Activated T-cell treated with anti-CD3 and anti-CD28 coated beads, Interleukin-2, amount 50 U/mL, for 24 hours (primary cell): ENCODE measurements around the gene FNIP1.
"Not testable (repeated sequence)": the region's sequence is repeated elsewhere in the genome, so short reads cannot be mapped to it uniquely, and the experiment has no call there.

Experiments used
- DNase-seq: peaks from one replicate; pipeline ENCODE4 v3.0.0-alpha.2; 2020
- H3K27ac Mint-ChIP-seq: 2 replicates; pipeline ENCODE4 v1.8.0; 2020; ENCODE audit warnings: mild to moderate bottlenecking, mixed read lengths
- H3K27me3 Mint-ChIP-seq: 2 replicates; pipeline ENCODE4 v1.8.0; 2020; ENCODE audit warnings: mixed read lengths
- H3K36me3 Mint-ChIP-seq: 2 replicates; pipeline ENCODE4 v1.8.0; 2020; ENCODE audit warnings: low read depth, mixed read lengths
- H3K4me1 Mint-ChIP-seq: 2 replicates; pipeline ENCODE4 v1.8.0; 2020; ENCODE audit warnings: low read depth, mixed read lengths
- H3K4me3 Mint-ChIP-seq: 2 replicates; pipeline ENCODE4 v1.8.0; 2020; ENCODE audit warnings: mild to moderate bottlenecking, moderate library complexity, mixed read lengths
- H3K9me3 Mint-ChIP-seq: 2 replicates; pipeline ENCODE4 v1.8.0; 2020; ENCODE audit warnings: mixed read lengths

Gene FNIP1

DNA sequence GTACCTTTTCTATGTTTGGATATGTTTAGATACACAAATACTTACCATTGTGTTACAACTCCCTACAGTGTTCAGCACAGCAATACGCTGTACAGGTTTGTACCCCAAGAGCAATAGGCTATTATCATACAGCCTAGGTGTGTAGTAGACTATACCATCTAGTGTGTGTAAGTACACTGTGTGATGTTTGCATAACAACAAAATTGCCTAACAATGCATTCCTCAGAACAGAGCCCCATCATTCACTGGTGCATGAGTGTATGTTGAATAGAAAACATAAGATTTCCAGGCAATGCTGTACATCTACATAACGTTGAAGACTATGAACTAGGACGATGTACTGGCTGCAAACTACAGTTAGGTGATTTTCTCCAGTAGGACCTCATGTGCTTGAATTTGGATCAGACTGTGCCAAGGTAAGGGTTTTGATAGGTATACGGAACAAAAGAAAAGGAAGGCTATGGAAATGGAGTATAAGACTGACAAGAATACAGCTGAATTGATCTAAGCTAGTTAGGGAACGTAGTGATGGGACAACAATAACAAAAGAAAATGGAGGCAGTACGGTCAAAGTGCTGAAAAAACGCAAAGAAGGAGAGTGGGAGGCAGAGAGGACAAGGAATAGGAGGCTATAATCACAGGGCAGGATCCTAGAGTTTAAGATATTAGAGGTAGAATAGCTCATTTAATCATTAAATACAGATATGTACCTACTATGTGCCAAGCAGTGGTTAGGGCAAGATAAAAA is 46.9 kb downstream of the FNIP1 start:
- Mint-ChIP-seq H3K4me3 (no peak overlapping the region), H3K4me1 (peaks cover 59% of the 10 kb centered on the region), H3K36me3 (peaks cover 17% of the 10 kb centered on the region), H3K9me3 (peaks cover 2% of the 10 kb centered on the region), H3K27me3 (no peaks in the 10 kb centered on the region), H3K27ac (no peak overlapping the region)
- no peak for DNase-seq

DNA sequence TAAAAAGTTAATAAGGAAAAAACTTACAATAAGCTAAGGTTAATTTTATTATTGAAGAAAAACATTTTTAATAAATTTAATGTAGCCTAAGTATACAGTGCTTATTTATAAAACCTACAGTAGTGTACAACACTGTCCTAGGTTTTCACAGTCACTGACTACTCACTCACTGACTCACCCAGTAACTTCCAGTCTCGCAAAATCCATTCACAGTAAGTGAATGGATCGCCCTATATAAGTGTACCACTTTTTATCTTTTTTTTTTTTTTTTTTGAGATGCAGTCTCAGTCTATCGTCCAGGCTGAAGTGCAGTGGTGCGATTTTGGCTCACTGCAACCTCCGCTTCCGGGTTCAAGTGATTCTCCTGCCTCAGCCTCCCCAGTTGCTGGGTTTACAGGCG is 47.7 kb downstream of the FNIP1 start:
- Mint-ChIP-seq H3K27me3 (no peaks in the 10 kb centered on the region), H3K4me3 (no peak overlapping the region), H3K36me3 (peaks cover 21% of the 10 kb centered on the region), H3K27ac (no peak overlapping the region), H3K4me1 (peaks cover 56% of the 10 kb centered on the region), H3K9me3 (peaks cover 2% of the 10 kb centered on the region)
- no peak for DNase-seq

DNA sequence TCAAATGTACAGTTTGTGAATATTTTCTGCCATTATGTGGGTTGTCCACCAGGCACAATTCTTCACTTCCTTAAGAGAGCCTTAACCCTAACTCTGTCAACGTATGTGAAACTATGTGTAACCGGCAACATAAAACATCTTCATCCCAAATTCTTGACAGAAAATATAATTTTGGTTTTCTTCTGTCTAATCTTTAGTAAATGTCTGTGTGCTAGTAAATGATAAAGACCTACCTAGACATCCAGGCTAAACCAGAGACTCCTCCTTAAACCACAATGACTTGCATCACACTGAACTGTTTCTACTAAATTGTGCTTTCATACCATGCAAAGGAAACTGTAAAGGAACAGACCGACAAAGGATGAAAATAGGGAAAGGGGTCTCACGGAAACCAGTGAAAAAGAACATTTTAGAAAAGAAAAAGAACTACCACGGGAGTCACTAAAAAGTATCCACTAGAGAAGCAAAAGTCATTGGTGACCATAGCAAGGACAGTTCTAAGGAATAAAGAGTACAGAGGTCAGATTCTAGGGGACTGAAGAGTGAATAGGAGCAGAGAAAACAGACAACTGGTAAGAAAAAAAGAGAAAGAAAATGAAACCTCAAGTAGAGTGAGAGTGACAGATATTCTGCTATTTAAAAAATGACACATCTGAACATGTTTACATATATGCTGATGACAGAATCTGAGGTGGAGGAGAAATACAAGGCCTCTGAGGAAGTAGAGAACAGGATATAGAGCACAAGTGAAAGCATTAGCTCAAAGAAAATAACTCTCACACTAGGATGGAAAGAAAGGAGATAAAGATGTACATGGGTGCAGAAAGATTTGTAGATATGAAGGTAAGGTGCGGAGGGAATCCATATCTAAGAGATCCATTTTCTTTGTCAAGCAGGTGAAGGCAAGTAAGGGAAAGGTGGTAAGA is 49.4 kb downstream of the FNIP1 start:
- peaks cover 51% of the 10 kb centered on the region for H3K4me1 Mint-ChIP-seq
- peaks cover 32% of the 10 kb centered on the region for H3K36me3 Mint-ChIP-seq
- no peaks in the 10 kb centered on the region for H3K9me3 Mint-ChIP-seq
- peak overlapping the region; percentile 54 for H3K4me3 Mint-ChIP-seq
- H3K27me3 Mint-ChIP-seq, result no peaks in the 10 kb centered on the region
- H3K27ac Mint-ChIP-seq, result peak overlapping the region; percentile 91
- no peak for DNase-seq

DNA sequence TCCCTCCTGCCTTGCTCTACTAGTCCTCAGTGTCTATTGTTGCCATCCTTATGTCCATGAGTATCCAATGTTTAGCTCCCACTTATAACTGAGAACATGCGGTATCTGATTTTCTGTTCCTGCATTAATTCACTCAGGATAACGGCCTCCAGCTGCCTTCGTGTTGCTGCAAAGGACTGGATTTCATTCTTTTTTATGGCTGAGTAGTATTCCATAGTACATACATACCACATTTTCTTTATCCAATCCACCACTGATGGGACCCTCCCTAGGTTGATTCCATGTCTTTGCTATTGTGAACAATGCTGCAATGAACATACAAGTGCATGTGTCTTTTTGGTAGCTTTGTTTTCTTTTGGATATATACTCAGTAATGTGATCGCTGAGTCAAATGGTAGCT is 50.4 kb downstream of the FNIP1 start:
- no peak overlapping the region for H3K4me3 Mint-ChIP-seq
- no peaks in the 10 kb centered on the region for H3K27me3 Mint-ChIP-seq
- peaks cover 37% of the 10 kb centered on the region for H3K36me3 Mint-ChIP-seq
- no peak for DNase-seq
- H3K9me3 Mint-ChIP-seq, result no peaks in the 10 kb centered on the region
- H3K4me1 Mint-ChIP-seq, result peaks cover 49% of the 10 kb centered on the region
- H3K27ac Mint-ChIP-seq, result peak overlapping the region; percentile 91

DNA sequence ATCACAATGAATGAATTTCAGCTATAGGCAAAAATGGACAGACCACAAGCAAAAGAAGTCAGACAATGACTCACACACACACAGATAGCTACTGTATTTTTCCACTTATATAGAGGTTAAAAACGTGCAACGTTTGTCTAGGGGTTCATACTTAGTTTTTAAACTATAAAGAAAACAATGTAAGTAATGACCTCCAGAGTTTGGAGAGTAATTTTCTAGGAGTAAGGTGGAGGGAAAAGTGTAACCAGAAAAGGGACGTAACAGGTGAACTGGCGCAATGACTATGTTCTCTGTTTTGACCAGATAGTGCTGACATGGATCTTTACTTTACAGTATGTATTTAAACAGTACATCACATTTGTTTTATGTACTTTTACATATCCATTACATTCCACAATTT is 51.1 kb downstream of the FNIP1 start:
- DNase-seq, result no peak
- H3K4me3 Mint-ChIP-seq, result no peak overlapping the region
- H3K27ac Mint-ChIP-seq, result no peak overlapping the region
- peaks cover 43% of the 10 kb centered on the region for H3K4me1 Mint-ChIP-seq
- no peaks in the 10 kb centered on the region for H3K27me3 Mint-ChIP-seq
- H3K36me3 Mint-ChIP-seq, result peaks cover 43% of the 10 kb centered on the region
- no peaks in the 10 kb centered on the region for H3K9me3 Mint-ChIP-seq

DNA sequence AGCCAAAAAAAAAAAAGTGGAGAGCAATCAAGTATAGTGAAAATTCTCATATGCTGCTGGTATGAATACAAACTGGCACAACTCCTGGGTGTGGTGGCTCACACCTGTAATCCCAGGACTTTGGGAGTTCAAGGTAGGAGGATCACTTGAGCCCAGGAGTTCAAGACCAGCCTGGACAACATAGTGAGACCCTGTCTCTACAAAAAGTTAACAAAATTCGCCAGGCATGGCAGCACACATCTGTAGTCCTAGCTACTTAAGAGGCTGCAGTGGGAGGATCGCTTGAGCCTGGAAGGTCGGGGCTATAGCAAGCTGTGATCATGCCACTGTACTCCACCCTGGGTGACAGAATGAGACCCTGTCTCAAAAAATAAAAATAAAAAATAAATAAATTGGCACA is 51.7 kb downstream of the FNIP1 start:
- no peak overlapping the region for H3K27ac Mint-ChIP-seq
- no peak overlapping the region for H3K4me3 Mint-ChIP-seq
- H3K36me3 Mint-ChIP-seq, result peaks cover 49% of the 10 kb centered on the region
- no peaks in the 10 kb centered on the region for H3K27me3 Mint-ChIP-seq
- DNase-seq, result no peak
- peaks cover 41% of the 10 kb centered on the region for H3K4me1 Mint-ChIP-seq
- H3K9me3 Mint-ChIP-seq, result no peaks in the 10 kb centered on the region

DNA sequence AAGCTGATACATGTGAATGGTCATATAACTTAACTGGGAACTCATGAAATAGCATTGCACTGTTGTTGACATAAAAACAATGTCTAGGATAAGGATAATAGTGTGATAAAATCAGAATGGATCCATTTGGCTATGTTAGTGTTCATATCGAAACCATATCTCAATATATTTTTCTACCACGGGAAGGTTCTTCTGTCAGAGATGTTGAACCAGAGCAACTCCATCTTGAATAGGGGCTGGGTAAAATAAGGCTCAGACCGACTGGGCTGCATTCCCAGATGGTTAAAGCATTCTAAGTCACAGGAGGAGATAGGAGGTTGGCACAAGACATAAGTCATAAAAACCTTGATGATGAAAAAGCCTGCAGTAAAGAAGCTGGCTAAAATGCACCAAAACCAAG is 56.3 kb downstream of the FNIP1 start:
- Mint-ChIP-seq H3K36me3 (peaks cover 77% of the 10 kb centered on the region), H3K27me3 (no peaks in the 10 kb centered on the region), H3K9me3 (no peaks in the 10 kb centered on the region), H3K4me1 (peaks cover 3% of the 10 kb centered on the region), H3K4me3 (no peak overlapping the region), H3K27ac (no peak overlapping the region)
- no peak for DNase-seq

DNA sequence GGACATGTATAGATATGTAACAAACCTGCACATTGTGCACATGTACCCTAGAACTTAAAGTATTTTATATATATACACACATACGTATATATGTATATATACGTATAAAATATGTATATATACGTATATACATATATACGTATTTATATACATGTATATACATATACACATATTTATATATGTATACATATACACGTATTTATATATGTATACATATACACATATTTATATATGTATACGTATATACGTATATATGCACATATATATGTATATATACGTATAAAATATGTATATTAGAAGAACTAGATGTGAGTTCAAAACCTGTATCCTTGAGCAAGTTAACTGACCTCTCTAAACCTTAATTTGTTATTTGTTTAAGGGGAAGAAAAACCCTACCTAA is 61.4 kb downstream of the FNIP1 start:
- Mint-ChIP-seq H3K4me1 (no peaks in the 10 kb centered on the region), H3K27me3 (no peaks in the 10 kb centered on the region), H3K36me3 (peaks cover 71% of the 10 kb centered on the region), H3K9me3 (no peaks in the 10 kb centered on the region), H3K4me3 (no peak overlapping the region), H3K27ac (no peak overlapping the region)
- DNase-seq, result no peak

DNA sequence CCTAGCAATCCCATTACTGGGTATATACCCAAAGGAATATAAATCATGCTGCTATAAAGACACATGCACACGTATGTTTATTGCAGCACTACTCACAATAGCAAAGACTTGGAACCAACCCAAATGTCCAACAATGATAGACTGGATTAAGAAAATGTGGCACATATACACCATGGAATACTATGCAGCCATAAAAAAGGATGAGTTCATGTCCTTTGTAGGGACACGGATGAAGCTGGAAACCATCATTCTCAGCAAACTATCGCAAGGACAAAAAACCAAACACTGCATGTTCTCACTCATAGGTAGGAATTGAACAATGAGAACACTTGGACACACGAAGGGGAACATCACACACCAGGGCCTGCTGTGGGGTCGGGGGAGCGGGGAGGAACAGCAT is 61.9 kb downstream of the FNIP1 start:
- not testable (repeated sequence) for DNase-seq, H3K4me1 Mint-ChIP-seq, H3K9me3 Mint-ChIP-seq, H3K4me3 Mint-ChIP-seq, H3K27ac Mint-ChIP-seq, H3K27me3 Mint-ChIP-seq
- H3K36me3 Mint-ChIP-seq, result peaks cover 70% of the 10 kb centered on the region

DNA sequence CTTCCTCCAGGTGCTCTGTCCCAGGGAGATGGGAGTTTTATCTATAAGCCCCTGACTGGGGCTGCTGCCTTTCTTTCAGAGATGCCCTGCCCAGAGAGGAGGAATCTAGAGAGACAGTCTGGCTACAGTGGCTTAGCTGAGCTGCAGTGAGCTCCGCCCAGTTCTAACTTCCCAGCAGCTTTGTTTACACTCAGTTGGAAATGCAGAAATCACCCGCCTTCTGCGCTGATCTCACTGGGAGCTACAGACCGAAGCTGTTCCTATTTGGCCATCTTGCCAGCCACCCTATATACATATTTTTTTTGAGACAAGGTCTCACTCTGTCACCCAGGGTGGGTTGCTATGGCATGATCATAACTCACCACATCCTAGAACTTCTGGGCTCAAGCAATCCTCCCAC is 67.5 kb downstream of the FNIP1 start:
- Mint-ChIP-seq H3K9me3 (peaks cover 17% of the 10 kb centered on the region), H3K36me3 (peaks cover 76% of the 10 kb centered on the region)
- DNase-seq, H3K27me3 Mint-ChIP-seq, H3K27ac Mint-ChIP-seq, H3K4me1 Mint-ChIP-seq, H3K4me3 Mint-ChIP-seq: not testable (repeated sequence)

DNA sequence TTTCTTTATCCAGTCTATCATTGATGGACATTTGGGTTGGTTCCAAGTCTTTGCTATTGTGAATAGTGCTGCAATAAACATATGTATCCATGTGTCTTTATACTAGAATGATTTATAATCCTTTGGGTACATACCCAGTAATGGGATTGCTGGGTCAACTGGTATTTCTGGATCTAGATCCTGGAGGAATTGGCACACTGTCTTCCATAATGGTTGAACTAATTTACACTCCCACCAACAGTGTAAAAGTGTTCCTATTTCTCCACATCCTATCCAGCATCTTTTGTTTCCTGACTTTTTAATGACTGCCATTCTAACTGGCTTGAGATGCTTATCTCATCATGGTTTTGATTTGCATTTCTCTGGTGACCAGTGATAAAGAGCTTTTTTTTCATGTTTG is 72.7 kb downstream of the FNIP1 start:
- not testable (repeated sequence) for H3K27ac Mint-ChIP-seq, H3K4me1 Mint-ChIP-seq, H3K27me3 Mint-ChIP-seq, DNase-seq, H3K4me3 Mint-ChIP-seq
- Mint-ChIP-seq H3K9me3 (peaks cover 19% of the 10 kb centered on the region), H3K36me3 (peaks cover 76% of the 10 kb centered on the region)

DNA sequence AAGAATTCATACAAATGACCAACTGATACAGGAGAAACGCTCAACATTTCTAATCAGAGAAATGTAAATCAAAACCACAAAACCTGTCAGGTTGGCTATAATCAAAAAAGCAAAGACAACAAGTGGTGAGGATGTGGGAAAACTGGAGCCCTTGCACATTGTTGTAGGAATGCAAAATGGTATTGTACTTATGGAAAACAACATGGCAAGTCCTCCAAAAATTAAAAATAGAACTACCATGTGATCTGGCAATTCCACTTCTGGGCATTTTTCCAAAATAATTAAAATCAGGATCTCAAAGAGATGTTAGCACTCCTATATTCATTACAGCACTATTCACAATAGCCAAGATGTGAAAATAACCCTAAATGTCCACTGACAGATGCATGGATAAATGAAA is 76.1 kb downstream of the FNIP1 start:
- peaks cover 2% of the 10 kb centered on the region for H3K9me3 Mint-ChIP-seq
- H3K4me1 Mint-ChIP-seq, result no peaks in the 10 kb centered on the region
- peaks cover 76% of the 10 kb centered on the region for H3K36me3 Mint-ChIP-seq
- H3K27me3 Mint-ChIP-seq, result no peaks in the 10 kb centered on the region
- no peak overlapping the region for H3K4me3 Mint-ChIP-seq
- no peak for DNase-seq
- H3K27ac Mint-ChIP-seq, result no peak overlapping the region

DNA sequence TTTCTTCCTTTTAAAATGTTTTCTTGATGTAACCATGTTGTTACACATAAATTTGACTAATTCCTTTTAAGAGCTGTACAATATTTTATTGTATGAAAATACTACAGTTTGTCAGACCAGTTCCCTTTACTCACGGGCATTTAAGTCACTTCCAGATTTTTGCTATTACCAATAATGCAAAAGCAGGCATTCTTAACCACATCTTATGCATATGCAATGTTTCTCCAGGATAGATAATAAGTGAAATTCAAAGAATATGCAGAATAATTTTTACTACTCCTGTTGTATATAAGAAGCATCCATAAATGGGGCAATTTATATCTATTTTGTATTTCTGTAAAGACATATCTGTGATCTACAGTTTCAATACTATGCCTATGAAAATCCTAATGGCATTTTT is 77.3 kb downstream of the FNIP1 start:
- Mint-ChIP-seq H3K36me3 (peaks cover 71% of the 10 kb centered on the region), H3K9me3 (peaks cover 2% of the 10 kb centered on the region), H3K27ac (no peak overlapping the region), H3K4me1 (no peaks in the 10 kb centered on the region), H3K27me3 (no peaks in the 10 kb centered on the region), H3K4me3 (no peak overlapping the region)
- no peak for DNase-seq

DNA sequence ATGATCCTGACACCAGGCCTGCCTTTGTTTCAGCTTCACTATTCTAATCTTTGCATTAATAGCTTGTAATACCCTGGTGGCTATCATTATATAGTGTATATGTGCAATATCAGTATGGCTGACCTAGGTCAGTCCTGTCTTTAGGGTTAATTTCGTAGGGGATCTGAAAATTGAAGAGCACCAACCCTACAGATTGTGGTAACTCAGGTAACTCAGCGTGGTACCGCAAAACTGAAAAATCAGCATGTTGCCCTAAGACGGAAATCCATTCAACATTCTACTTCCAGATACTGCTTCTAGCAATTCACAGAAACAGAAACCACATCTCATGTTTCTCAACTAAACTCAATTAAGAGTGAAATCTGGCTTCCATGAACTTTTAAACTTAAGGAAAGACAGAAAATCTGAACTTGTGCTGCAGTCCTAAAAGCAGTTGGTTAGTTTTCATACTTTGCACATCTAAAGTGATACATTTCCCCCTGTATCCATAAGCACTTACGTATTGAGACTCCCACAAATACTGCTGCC is 78.3 kb downstream of the FNIP1 start:
- no peak for DNase-seq
- Mint-ChIP-seq H3K9me3 (peaks cover 2% of the 10 kb centered on the region), H3K4me1 (no peaks in the 10 kb centered on the region), H3K36me3 (peaks cover 72% of the 10 kb centered on the region), H3K27me3 (no peaks in the 10 kb centered on the region), H3K4me3 (no peak overlapping the region), H3K27ac (no peak overlapping the region)

DNA sequence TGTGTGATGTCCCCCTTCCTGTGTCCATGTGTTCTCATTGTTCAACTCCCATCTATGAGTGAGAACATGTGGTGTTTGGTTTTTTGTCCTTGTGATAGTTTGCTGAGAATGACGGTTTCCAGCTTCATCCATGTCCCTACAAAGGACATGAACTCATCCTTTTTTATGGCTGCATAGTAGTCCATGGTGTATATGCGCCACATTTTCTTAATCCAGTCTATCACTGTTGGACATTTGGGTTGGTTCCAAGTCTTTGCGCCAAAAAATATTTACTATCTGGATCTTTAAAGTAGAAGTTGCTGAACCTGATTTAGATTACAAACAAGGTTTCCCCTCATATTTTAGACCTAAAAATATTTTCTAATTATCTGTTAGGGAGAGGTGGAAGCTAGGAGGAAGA is 79.7 kb downstream of the FNIP1 start:
- not testable (repeated sequence) for H3K27me3 Mint-ChIP-seq, H3K9me3 Mint-ChIP-seq, H3K4me1 Mint-ChIP-seq, H3K27ac Mint-ChIP-seq, H3K4me3 Mint-ChIP-seq, DNase-seq
- peaks cover 82% of the 10 kb centered on the region for H3K36me3 Mint-ChIP-seq
